ENCODE data around the gene NTNG2.
A peak's percentile ranks its signal among the peaks of the same experiment; 100 is the strongest.

The NTNG2 gene

GRCh38 chr9:132242621-132243155 is 80.8 kb downstream of the NTNG2 start:
- Mint-ChIP-seq H3K4me3 (peak overlapping the region; percentile 96), H3K36me3 (ENCODE audit: low read depth) (peaks cover 11% of the 10 kb centered on the region), H3K27me3 (peaks cover 68% of the 10 kb centered on the region), H3K9me3 (no peaks in the 10 kb centered on the region), H3K27ac (peak overlapping the region; percentile 77), H3K4me1 (ENCODE audit: low read depth) (peaks cover 46% of the 10 kb centered on the region)
- intact Hi-C loops (cut with micrococcal nuclease): no loop called here

GRCh38 chr9:132243156-132244074 is 81.6 kb downstream of the NTNG2 start:
- intact Hi-C loops (cut with micrococcal nuclease): no loop called here
- peaks cover 46% of the 10 kb centered on the region for H3K4me1 Mint-ChIP-seq (ENCODE audit: low read depth)
- H3K36me3 Mint-ChIP-seq (ENCODE audit: low read depth): peaks cover 11% of the 10 kb centered on the region
- H3K27me3 Mint-ChIP-seq: peaks cover 67% of the 10 kb centered on the region
- no peak overlapping the region for H3K27ac Mint-ChIP-seq
- no peak overlapping the region for H3K4me3 Mint-ChIP-seq
- no peaks in the 10 kb centered on the region for H3K9me3 Mint-ChIP-seq

- Mint-ChIP-seq H3K4me1 (ENCODE audit: low read depth) (peaks cover 31% of the 10 kb centered on the region), H3K27ac (no peak overlapping the region), H3K9me3 (no peaks in the 10 kb centered on the region), H3K36me3 (ENCODE audit: low read depth) (peaks cover 11% of the 10 kb centered on the region), H3K27me3 (peaks cover 59% of the 10 kb centered on the region), H3K4me3 (no peak overlapping the region)
- intact Hi-C loops (cut with micrococcal nuclease): no loop called here
Measured at GRCh38 chr9:132244582-132245455, 83.0 kb downstream of the NTNG2 start.

GRCh38 chr9:132245465-132245864 is 83.6 kb downstream of the NTNG2 start:
- no peak overlapping the region for H3K27ac Mint-ChIP-seq
- H3K9me3 Mint-ChIP-seq: no peaks in the 10 kb centered on the region
- no peak overlapping the region for H3K4me3 Mint-ChIP-seq
- peaks cover 11% of the 10 kb centered on the region for H3K36me3 Mint-ChIP-seq (ENCODE audit: low read depth)
- H3K27me3 Mint-ChIP-seq: peaks cover 59% of the 10 kb centered on the region
- intact Hi-C loops (cut with micrococcal nuclease): no loop called here
- peaks cover 25% of the 10 kb centered on the region for H3K4me1 Mint-ChIP-seq (ENCODE audit: low read depth)

GRCh38 chr9:132247942-132248341 is 86.1 kb downstream of the NTNG2 start:
- intact Hi-C loops (cut with micrococcal nuclease): no loop called here
- no peak overlapping the region for H3K4me3 Mint-ChIP-seq

GRCh38 chr9:132249123-132249522 is 87.3 kb downstream of the NTNG2 start:
- H3K4me1 Mint-ChIP-seq (ENCODE audit: low read depth): no peaks in the 10 kb centered on the region
- H3K4me3 Mint-ChIP-seq: no peak overlapping the region
- H3K27ac Mint-ChIP-seq: no peak overlapping the region
- H3K36me3 Mint-ChIP-seq (ENCODE audit: low read depth): no peaks in the 10 kb centered on the region
- intact Hi-C loops (cut with micrococcal nuclease): no loop called here
- no peaks in the 10 kb centered on the region for H3K9me3 Mint-ChIP-seq
- H3K27me3 Mint-ChIP-seq: peaks cover 48% of the 10 kb centered on the region

More at GRCh38 chr9:132247942-132248341, 86.1 kb downstream of the NTNG2 start:
- H3K27me3 Mint-ChIP-seq: peaks cover 56% of the 10 kb centered on the region
- no peaks in the 10 kb centered on the region for H3K9me3 Mint-ChIP-seq
- peaks cover 8% of the 10 kb centered on the region for H3K4me1 Mint-ChIP-seq (ENCODE audit: low read depth)
- H3K27ac Mint-ChIP-seq: no peak overlapping the region
- H3K36me3 Mint-ChIP-seq (ENCODE audit: low read depth): no peaks in the 10 kb centered on the region

GRCh38 chr9:132249690-132250089 is 87.8 kb downstream of the NTNG2 start:
- H3K36me3 Mint-ChIP-seq (ENCODE audit: low read depth): no peaks in the 10 kb centered on the region
- H3K4me3 Mint-ChIP-seq: no peak overlapping the region
- intact Hi-C loops (cut with micrococcal nuclease): no loop called here
- H3K27me3 Mint-ChIP-seq: peaks cover 45% of the 10 kb centered on the region
- no peak overlapping the region for H3K27ac Mint-ChIP-seq
- no peaks in the 10 kb centered on the region for H3K9me3 Mint-ChIP-seq
- no peaks in the 10 kb centered on the region for H3K4me1 Mint-ChIP-seq (ENCODE audit: low read depth)

GRCh38 chr9:132250324-132251262 is 88.7 kb downstream of the NTNG2 start:
- Mint-ChIP-seq H3K4me1 (ENCODE audit: low read depth) (no peaks in the 10 kb centered on the region), H3K4me3 (no peak overlapping the region), H3K9me3 (no peaks in the 10 kb centered on the region), H3K27ac (no peak overlapping the region), H3K27me3 (peaks cover 41% of the 10 kb centered on the region), H3K36me3 (ENCODE audit: low read depth) (no peaks in the 10 kb centered on the region)
- intact Hi-C loops (cut with micrococcal nuclease): no loop called here

- peaks cover 4% of the 10 kb centered on the region for H3K27me3 Mint-ChIP-seq
- intact Hi-C loops (cut with micrococcal nuclease): no loop called here
- no peak overlapping the region for H3K4me3 Mint-ChIP-seq
Measured at GRCh38 chr9:132260846-132261245, 99.0 kb downstream of the NTNG2 start.

GRCh38 chr9:132266017-132266416 is 104.2 kb downstream of the NTNG2 start:
- no peak overlapping the region for H3K27ac Mint-ChIP-seq
- no peaks in the 10 kb centered on the region for H3K9me3 Mint-ChIP-seq
- H3K4me1 Mint-ChIP-seq (ENCODE audit: low read depth): peaks cover 10% of the 10 kb centered on the region
- intact Hi-C loops (cut with micrococcal nuclease): no loop called here
- peaks cover 96% of the 10 kb centered on the region for H3K36me3 Mint-ChIP-seq (ENCODE audit: low read depth)
- H3K4me3 Mint-ChIP-seq: no peak overlapping the region
- no peaks in the 10 kb centered on the region for H3K27me3 Mint-ChIP-seq

More at GRCh38 chr9:132260846-132261245, 99.0 kb downstream of the NTNG2 start:
- H3K4me1 Mint-ChIP-seq (ENCODE audit: low read depth): peaks cover 20% of the 10 kb centered on the region
- no peaks in the 10 kb centered on the region for H3K9me3 Mint-ChIP-seq
- H3K36me3 Mint-ChIP-seq (ENCODE audit: low read depth): peaks cover 48% of the 10 kb centered on the region
- H3K27ac Mint-ChIP-seq: no peak overlapping the region

GRCh38 chr9:132267660-132268059 is 105.8 kb downstream of the NTNG2 start:
- Mint-ChIP-seq H3K27me3 (no peaks in the 10 kb centered on the region), H3K27ac (no peak overlapping the region), H3K4me1 (ENCODE audit: low read depth) (peaks cover 5% of the 10 kb centered on the region), H3K9me3 (no peaks in the 10 kb centered on the region), H3K4me3 (no peak overlapping the region), H3K36me3 (ENCODE audit: low read depth) (peaks cover 96% of the 10 kb centered on the region)
- intact Hi-C loops (cut with micrococcal nuclease): no loop called here

GRCh38 chr9:132268725-132269352 is 107.0 kb downstream of the NTNG2 start:
- H3K36me3 Mint-ChIP-seq (ENCODE audit: low read depth): peaks cover 98% of the 10 kb centered on the region
- intact Hi-C loops (cut with micrococcal nuclease): no loop called here
- no peaks in the 10 kb centered on the region for H3K9me3 Mint-ChIP-seq
- no peaks in the 10 kb centered on the region for H3K4me1 Mint-ChIP-seq (ENCODE audit: low read depth)
- no peak overlapping the region for H3K4me3 Mint-ChIP-seq
- H3K27ac Mint-ChIP-seq: no peak overlapping the region
- no peaks in the 10 kb centered on the region for H3K27me3 Mint-ChIP-seq
